Loucy (cell line): ENCODE measurements around the gene KDM5C.

Source experiments
- H2AFZ ChIP-seq: fragments of 200-600 bp; sonication (generic); 2 replicates; pipeline ENCODE4 v1.6.0; 2016; ENCODE audit warnings: antibody characterized with exemption, mild to moderate bottlenecking, low read length, moderate library complexity
- H3F3A ChIP-seq: fragments of 200-600 bp; 2 replicates; pipeline ENCODE4 v1.6.0; 2016; ENCODE audit warnings: antibody characterized with exemption, low read depth, mild to moderate bottlenecking
- H3K27me3 ChIP-seq: fragments of 200-600 bp; sonication (generic); 2 replicates; pipeline ENCODE4 v1.6.1; 2014; ENCODE audit warnings: low read length, mild to moderate bottlenecking; ENCODE audit not compliant: insufficient read depth, poor library complexity, severe bottlenecking
- H3K36me3 ChIP-seq: fragments of 200-600 bp; sonication (generic); 2 replicates; pipeline ENCODE4 v1.6.1; 2016; ENCODE audit warnings: low read length; ENCODE audit not compliant: insufficient read depth
- H3K4me1 ChIP-seq: fragments of 200-600 bp; sonication (generic); 2 replicates; pipeline ENCODE4 v1.5.1; 2014; ENCODE audit warnings: low read length, mild to moderate bottlenecking; ENCODE audit not compliant: insufficient read depth, poor library complexity, severe bottlenecking
- H3K4me2 ChIP-seq: fragments of 200-600 bp; sonication (generic); 2 replicates; pipeline ENCODE4 v1.6.0; 2014; ENCODE audit warnings: antibody characterized with exemption, low read length, low read depth, mild to moderate bottlenecking; ENCODE audit not compliant: poor library complexity, severe bottlenecking
- H3K4me3 ChIP-seq: fragments of 200-600 bp; sonication (generic); 2 replicates; pipeline ENCODE4 v1.5.1; 2014; ENCODE audit warnings: low read length, mild to moderate bottlenecking, mixed read lengths; ENCODE audit not compliant: poor library complexity, severe bottlenecking
- H3K79me2 ChIP-seq: fragments of 200-600 bp; sonication (generic); 2 replicates; pipeline ENCODE4 v1.6.1; 2014; ENCODE audit warnings: low read length; ENCODE audit not compliant: insufficient read depth
- H3K9ac ChIP-seq: fragments of 200-600 bp; sonication (generic); 2 replicates; pipeline ENCODE4 v1.6.0; 2014; ENCODE audit warnings: mild to moderate bottlenecking, low read depth, low read length, moderate library complexity; ENCODE audit not compliant: poor library complexity, severe bottlenecking
- H3K9me2 ChIP-seq: fragments of 200-600 bp; sonication (generic); replicated peaks from 2 replicates; pipeline ENCODE4 v1.6.1; 2016; ENCODE audit warnings: low read depth, low read length, mixed read lengths
- H3K9me3 ChIP-seq: fragments of 200-600 bp; sonication (generic); 2 replicates; pipeline ENCODE4 v1.6.1; 2014; ENCODE audit warnings: mild to moderate bottlenecking, antibody characterized with exemption, low read length, low read depth; ENCODE audit not compliant: insufficient read depth
- H4K20me1 ChIP-seq: fragments of 200-600 bp; sonication (generic); 2 replicates; pipeline ENCODE4 v1.6.0; 2014; ENCODE audit warnings: antibody characterized with exemption, low read length, mild to moderate bottlenecking; ENCODE audit not compliant: insufficient read depth, poor library complexity, severe bottlenecking
- CTCF ChIP-seq: fragments of 200-600 bp; sonication (generic); conservative IDR thresholded peaks from 2 replicates; pipeline ENCODE4 v1.5.1; 2014; ENCODE audit warnings: mild to moderate bottlenecking, antibody characterized with exemption, low read length
- EZH2phosphoT487 ChIP-seq: fragments of 200-600 bp; IDR thresholded peaks from 2 replicates; pipeline ENCODE4 v1.6.1; 2018; ENCODE audit warnings: antibody characterized with exemption, mild to moderate bottlenecking, moderate library complexity, borderline replicate concordance

Gene KDM5C

GRCh38 chrX:53250556-53250955, 25.5 kb upstream of the KDM5C start:
- no peak overlapping the region for H3K9ac ChIP-seq
- no peak overlapping the region for H3K4me3 ChIP-seq
- no peak overlapping the region for H3K4me2 ChIP-seq
- no peaks in the 10 kb centered on the region for H3F3A ChIP-seq
- H3K79me2 ChIP-seq = no peaks in the 10 kb centered on the region
- no peaks in the 10 kb centered on the region for H4K20me1 ChIP-seq
- H3K9me3 ChIP-seq = no peaks in the 10 kb centered on the region
- no peaks in the 10 kb centered on the region for H3K9me2 ChIP-seq
- H3K27me3 ChIP-seq = no peaks in the 10 kb centered on the region
- no peaks in the 10 kb centered on the region for H3K4me1 ChIP-seq
- TF ChIP-seq CTCF (no peak), EZH2phosphoT487 (no peak)
- H3K36me3 ChIP-seq = no peaks in the 10 kb centered on the region
- H2AFZ ChIP-seq = no peak overlapping the region

- TF ChIP-seq CTCF (no peak; the same call in 1 of the 2 replicates), EZH2phosphoT487 (no peak)
- Histone ChIP-seq H3K36me3 (no peaks in the 10 kb centered on the region), H3F3A (no peaks in the 10 kb centered on the region), H3K79me2 (no peaks in the 10 kb centered on the region), H3K9ac (no peak overlapping the region), H3K4me3 (no peak overlapping the region), H3K27me3 (no peaks in the 10 kb centered on the region), H3K9me3 (no peaks in the 10 kb centered on the region), H3K9me2 (no peaks in the 10 kb centered on the region), H3K4me1 (no peaks in the 10 kb centered on the region), H3K4me2 (no peak overlapping the region), H4K20me1 (no peaks in the 10 kb centered on the region), H2AFZ (no peak overlapping the region)
Measured at GRCh38 chrX:53249408-53250042, 24.5 kb upstream of the KDM5C start.

DNA sequence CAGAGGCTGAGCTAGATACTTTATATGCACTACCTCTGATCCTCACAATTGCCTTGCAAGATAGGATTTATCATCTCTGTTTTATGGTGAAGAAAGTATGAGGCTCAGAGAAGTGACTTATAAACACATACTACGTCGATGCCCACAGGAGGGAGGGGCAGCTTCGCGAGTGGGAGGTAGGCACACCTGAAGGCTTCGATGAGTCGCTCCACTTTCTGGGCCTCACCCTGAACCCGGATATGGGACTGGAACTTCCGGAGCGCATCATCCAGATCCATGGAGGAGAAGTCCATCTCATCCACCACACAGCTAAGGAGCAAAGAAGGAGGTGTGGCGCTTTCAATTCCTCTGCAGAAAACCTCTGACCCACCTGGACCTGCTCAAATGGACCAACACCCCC, 22.9 kb upstream of the KDM5C start:
- H3K4me3 ChIP-seq = no peak overlapping the region
- TF ChIP-seq CTCF = no peak
- TF ChIP-seq EZH2phosphoT487 = no peak

More for the DNA sequence above, 22.9 kb upstream of the KDM5C start:
- Histone ChIP-seq H2AFZ (no peak overlapping the region), H3K27me3 (no peaks in the 10 kb centered on the region), H3K4me2 (no peak overlapping the region), H3K9me3 (no peaks in the 10 kb centered on the region), H3F3A (no peaks in the 10 kb centered on the region), H3K36me3 (no peaks in the 10 kb centered on the region), H3K4me1 (no peaks in the 10 kb centered on the region), H3K79me2 (no peaks in the 10 kb centered on the region), H3K9me2 (no peaks in the 10 kb centered on the region), H4K20me1 (no peaks in the 10 kb centered on the region), H3K9ac (no peak overlapping the region)
